Brain microvascular endothelial cell (primary cell): Measurements from ENCODE around the gene ARHGDIB.

Experiments used
- DNase-seq: peaks from one replicate; pipeline ENCODE4 v3.0.0-alpha.2; 2020
- H3K27ac ChIP-seq: fragments of 250-450 bp; sonication (Bioruptor Pico); 2 replicates; pipeline ENCODE4 v1.5.1; 2020; ENCODE audit warnings: mild to moderate bottlenecking, moderate library complexity
- H3K27me3 ChIP-seq: fragments of 250-450 bp; sonication (Bioruptor Pico); replicated peaks from 2 replicates; pipeline ENCODE4 v1.5.1; 2020; ENCODE audit warnings: mild to moderate bottlenecking
- H3K36me3 ChIP-seq: fragments of 250-450 bp; sonication (Bioruptor Pico); replicated peaks from 2 replicates; pipeline ENCODE4 v1.5.1; 2020; ENCODE audit warnings: mild to moderate bottlenecking
- H3K4me3 ChIP-seq: 2 replicates; pipeline ENCODE4 v1.5.1; 2011; ENCODE audit warnings: low read depth, mild to moderate bottlenecking, control low read depth, low read length, moderate library complexity
- CTCF ChIP-seq: IDR thresholded peaks from 2 replicates; pipeline ENCODE4 v1.5.1; 2011; ENCODE audit warnings: low read depth, mild to moderate bottlenecking, moderate library complexity, low read length, control low read depth, inconsistent platforms; ENCODE audit errors: missing control alignments
- in situ Hi-C: cut with HindIII; loops from 2 replicates; pipeline ENCODE4 v1.10.0; 2017; ENCODE audit warnings: low sequenced_read_pairs, low pct_ligation_motif_present

Gene ARHGDIB

GRCh38 chr12:14994610-14995009 is 33.2 kb upstream of the ARHGDIB start:
- no peak for DNase-seq
- in situ Hi-C loops = no loop called here
- no peak overlapping the region for H3K27ac ChIP-seq

GRCh38 chr12:14993537-14994266 is 32.3 kb upstream of the ARHGDIB start:
- no peak overlapping the region for H3K27ac ChIP-seq
- peak; percentile 80 for DNase-seq
- no peak overlapping the region for H3K4me3 ChIP-seq
- no peaks in the 10 kb centered on the region for H3K36me3 ChIP-seq
- TF ChIP-seq CTCF = no peak
- no peaks in the 10 kb centered on the region for H3K27me3 ChIP-seq
- in situ Hi-C loops = no loop called here

More at GRCh38 chr12:14994610-14995009, 33.2 kb upstream of the ARHGDIB start:
- TF ChIP-seq CTCF = no peak
- H3K4me3 ChIP-seq = no peak overlapping the region
- H3K36me3 ChIP-seq = no peaks in the 10 kb centered on the region
- no peaks in the 10 kb centered on the region for H3K27me3 ChIP-seq

- in situ Hi-C loops = no loop called here
- Histone ChIP-seq H3K27ac (no peak overlapping the region), H3K36me3 (no peaks in the 10 kb centered on the region), H3K4me3 (no peak overlapping the region), H3K27me3 (no peaks in the 10 kb centered on the region)
- TF ChIP-seq CTCF = no peak
- peak; percentile 13 for DNase-seq
Measured at GRCh38 chr12:14993117-14993516, 31.7 kb upstream of the ARHGDIB start.

- H3K27me3 ChIP-seq = no peaks in the 10 kb centered on the region
- in situ Hi-C loops = no loop called here
- no peak overlapping the region for H3K27ac ChIP-seq
- no peak for DNase-seq
- H3K36me3 ChIP-seq = no peaks in the 10 kb centered on the region
- no peak overlapping the region for H3K4me3 ChIP-seq
- no peak for TF ChIP-seq CTCF
Measured at GRCh38 chr12:14992673-14993072, 31.3 kb upstream of the ARHGDIB start.

GRCh38 chr12:14991069-14991468 is 29.7 kb upstream of the ARHGDIB start:
- Histone ChIP-seq H3K27me3 (no peaks in the 10 kb centered on the region), H3K4me3 (no peak overlapping the region), H3K27ac (no peak overlapping the region), H3K36me3 (no peaks in the 10 kb centered on the region)
- no peak for DNase-seq
- no peak for TF ChIP-seq CTCF
- in situ Hi-C loops = no loop called here

GRCh38 chr12:14989790-14990189 is 28.4 kb upstream of the ARHGDIB start:
- no peaks in the 10 kb centered on the region for H3K27me3 ChIP-seq
- no peak overlapping the region for H3K4me3 ChIP-seq
- H3K27ac ChIP-seq = no peak overlapping the region
- DNase-seq = no peak
- in situ Hi-C loops = no loop called here
- H3K36me3 ChIP-seq = no peaks in the 10 kb centered on the region
- TF ChIP-seq CTCF = no peak
